ENCODE measurements around the gene VTI1A.
A peak's percentile ranks its signal among the peaks of the same experiment; 100 is the strongest.

Gene VTI1A

DNA sequence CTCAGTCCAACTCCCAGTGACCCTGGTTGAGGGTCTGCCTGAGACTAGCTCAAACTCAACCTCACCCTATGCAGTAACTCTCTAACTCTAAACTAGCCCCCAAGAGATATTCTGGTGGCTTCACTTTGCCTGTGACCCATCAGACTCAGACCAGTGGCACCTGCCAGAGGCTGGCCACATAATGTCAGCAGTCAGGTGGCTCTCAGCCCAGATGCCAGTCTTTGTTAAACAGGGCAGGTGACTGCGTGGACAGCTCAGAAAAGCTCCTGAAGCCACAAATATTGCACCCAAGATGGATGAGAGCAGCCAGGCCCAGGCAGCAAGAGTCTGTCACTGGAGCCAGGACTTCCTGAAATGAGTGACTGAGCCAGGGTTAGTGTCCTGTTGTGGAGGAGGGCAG lies 373.3 kb downstream of the VTI1A start:
- no peak for TF ChIP-seq CTCF (IDR thresholded peaks at IDR 0.05; ENCODE audit: low read depth, low read length)
- H3K4me3 ChIP-seq (replicated peaks in 1 of 2; ENCODE audit: low read depth in 2 of 2, low read length in 2 of 2) = no peak overlapping the region
- DNase-seq (ENCODE audit: low read depth in 2 of 2) = no peak

GRCh38 chr10:112821038-112821437 lies 374.0 kb downstream of the VTI1A start:
- H3K4me3 ChIP-seq (replicated peaks in 1 of 2; ENCODE audit: low read depth in 2 of 2, low read length in 2 of 2) = no peak overlapping the region
- no peak for DNase-seq (ENCODE audit: low read depth in 2 of 2)
- no peak for TF ChIP-seq CTCF (IDR thresholded peaks at IDR 0.05; ENCODE audit: low read depth, low read length)

DNA sequence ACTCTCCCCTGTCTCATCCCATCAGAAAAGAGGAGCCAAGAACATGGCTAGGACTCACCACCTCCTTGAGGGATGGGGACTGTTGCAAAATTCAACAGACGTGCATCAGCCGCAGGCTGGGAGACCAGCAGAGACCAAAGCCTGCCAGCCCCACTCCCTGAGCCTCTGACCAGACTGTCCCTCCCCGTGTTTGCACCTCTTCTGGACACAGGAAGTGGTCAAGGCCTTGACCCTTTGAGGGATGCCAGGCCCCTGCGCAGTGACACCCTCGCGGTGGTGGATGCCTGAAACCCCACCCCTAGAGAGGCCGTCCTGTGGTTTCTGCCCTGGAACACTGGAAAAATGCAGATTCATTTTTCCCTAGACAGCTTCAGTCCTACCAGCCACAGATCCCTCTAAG lies 374.6 kb downstream of the VTI1A start:
- no peak overlapping the region for H3K4me3 ChIP-seq (replicated peaks in 1 of 2; ENCODE audit: low read depth in 2 of 2, low read length in 2 of 2)
- DNase-seq (ENCODE audit: low read depth in 2 of 2) = peak; percentile 9 to 56
- no peak for TF ChIP-seq CTCF (IDR thresholded peaks at IDR 0.05; ENCODE audit: low read depth, low read length)

GRCh38 chr10:112823007-112823406 lies 376.0 kb downstream of the VTI1A start:
- DNase-seq (ENCODE audit: low read depth in 2 of 2) = no peak
- TF ChIP-seq CTCF (IDR thresholded peaks at IDR 0.05; ENCODE audit: low read depth, low read length) = no peak

DNA sequence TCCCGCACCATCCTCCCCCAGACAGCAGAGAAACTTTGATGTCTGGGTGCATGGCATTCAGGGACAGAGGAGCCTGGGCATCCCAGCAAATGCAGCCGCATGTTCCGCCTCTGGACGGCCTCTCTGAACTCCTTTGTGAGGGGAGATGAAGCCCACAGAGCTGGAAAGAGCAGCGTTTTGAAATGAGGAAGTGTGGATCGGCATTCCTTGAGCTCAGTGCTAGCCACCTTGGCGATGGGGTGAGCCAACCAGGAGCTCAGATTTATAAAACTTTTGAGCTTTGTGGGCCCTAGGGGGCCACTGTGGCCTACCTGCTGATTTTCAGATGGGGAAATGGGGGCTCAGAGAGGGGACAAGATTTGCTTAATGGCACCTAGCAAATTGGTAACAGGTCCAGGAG lies 376.6 kb downstream of the VTI1A start:
- TF ChIP-seq CTCF (IDR thresholded peaks at IDR 0.05; ENCODE audit: low read depth, low read length) = no peak
- H3K4me3 ChIP-seq (replicated peaks in 1 of 2; ENCODE audit: low read depth in 2 of 2, low read length in 2 of 2) = no peak overlapping the region

More at GRCh38 chr10:112823007-112823406, 376.0 kb downstream of the VTI1A start:
- H3K4me3 ChIP-seq (replicated peaks in 1 of 2; ENCODE audit: low read depth in 2 of 2, low read length in 2 of 2) = no peak overlapping the region

GRCh38 chr10:112826018-112826697 lies 379.1 kb downstream of the VTI1A start:
- TF ChIP-seq CTCF (IDR thresholded peaks at IDR 0.05; ENCODE audit: low read depth, low read length) = no peak
- H3K4me3 ChIP-seq (replicated peaks in 1 of 2; ENCODE audit: low read depth in 2 of 2, low read length in 2 of 2) = no peak overlapping the region
- DNase-seq (ENCODE audit: low read depth in 2 of 2) = no peak

More for the DNA sequence above, 376.6 kb downstream of the VTI1A start:
- DNase-seq (ENCODE audit: low read depth in 2 of 2) = no peak

- no peak for TF ChIP-seq CTCF (IDR thresholded peaks at IDR 0.05; ENCODE audit: low read depth, low read length)
- no peak for DNase-seq (ENCODE audit: low read depth in 2 of 2)
- H3K4me3 ChIP-seq (replicated peaks in 1 of 2; ENCODE audit: low read depth in 2 of 2, low read length in 2 of 2) = no peak overlapping the region
Measured at GRCh38 chr10:112827086-112827485, 380.1 kb downstream of the VTI1A start.

All from cardiac fibroblast (primary cell).